Measurements from ENCODE around the gene ANKRD11.

Gene ANKRD11

GRCh38 chr16:89315791-89316581 is 174.4 kb downstream of the ANKRD11 start:
- no peak for TF ChIP-seq CTCF (IDR thresholded peaks at IDR 0.05; ENCODE audit: insufficient read depth, low read depth, low read length, missing control alignments)
- DNase-seq (ENCODE audit: low read depth): peak; percentile 79
- H3K4me3 ChIP-seq (ENCODE audit: low read depth, low read length): no peak overlapping the region

GRCh38 chr16:89315271-89315670 is 175.1 kb downstream of the ANKRD11 start:
- TF ChIP-seq CTCF (IDR thresholded peaks at IDR 0.05; ENCODE audit: insufficient read depth, low read depth, low read length, missing control alignments): no peak
- DNase-seq (ENCODE audit: low read depth): no peak
- H3K4me3 ChIP-seq (ENCODE audit: low read depth, low read length): no peak overlapping the region

DNA sequence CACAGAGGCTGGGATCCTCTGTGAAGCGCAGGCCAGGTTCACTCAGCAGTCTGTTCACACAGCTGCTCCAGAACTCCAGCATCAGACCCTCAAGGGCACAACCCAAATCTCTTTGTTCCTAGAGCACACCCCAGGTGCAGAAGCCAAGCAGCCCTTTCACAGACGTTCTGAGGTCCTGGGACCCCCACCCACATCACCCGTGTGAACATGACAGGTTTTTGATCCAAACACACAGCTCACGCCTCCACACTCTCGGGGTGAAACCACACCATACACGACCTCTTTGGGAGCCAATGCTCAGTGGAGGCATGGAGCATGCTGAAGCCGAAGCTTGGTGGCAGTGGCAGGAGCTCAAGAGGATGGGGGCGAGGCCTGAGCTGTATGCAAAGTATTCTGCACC is 175.5 kb downstream of the ANKRD11 start:
- no peak overlapping the region for H3K4me3 ChIP-seq (ENCODE audit: low read depth, low read length)
- no peak for TF ChIP-seq CTCF (IDR thresholded peaks at IDR 0.05; ENCODE audit: insufficient read depth, low read depth, low read length, missing control alignments)
- no peak for DNase-seq (ENCODE audit: low read depth)

- no peak for DNase-seq (ENCODE audit: low read depth)
- no peak overlapping the region for H3K4me3 ChIP-seq (ENCODE audit: low read depth, low read length)
- no peak for TF ChIP-seq CTCF (IDR thresholded peaks at IDR 0.05; ENCODE audit: insufficient read depth, low read depth, low read length, missing control alignments)
These were observed 176.0 kb downstream of the ANKRD11 start for GRCh38 chr16:89314357-89314756.

GRCh38 chr16:89313583-89313982 is 176.8 kb downstream of the ANKRD11 start:
- no peak for DNase-seq (ENCODE audit: low read depth)
- no peak for TF ChIP-seq CTCF (IDR thresholded peaks at IDR 0.05; ENCODE audit: insufficient read depth, low read depth, low read length, missing control alignments)

DNA sequence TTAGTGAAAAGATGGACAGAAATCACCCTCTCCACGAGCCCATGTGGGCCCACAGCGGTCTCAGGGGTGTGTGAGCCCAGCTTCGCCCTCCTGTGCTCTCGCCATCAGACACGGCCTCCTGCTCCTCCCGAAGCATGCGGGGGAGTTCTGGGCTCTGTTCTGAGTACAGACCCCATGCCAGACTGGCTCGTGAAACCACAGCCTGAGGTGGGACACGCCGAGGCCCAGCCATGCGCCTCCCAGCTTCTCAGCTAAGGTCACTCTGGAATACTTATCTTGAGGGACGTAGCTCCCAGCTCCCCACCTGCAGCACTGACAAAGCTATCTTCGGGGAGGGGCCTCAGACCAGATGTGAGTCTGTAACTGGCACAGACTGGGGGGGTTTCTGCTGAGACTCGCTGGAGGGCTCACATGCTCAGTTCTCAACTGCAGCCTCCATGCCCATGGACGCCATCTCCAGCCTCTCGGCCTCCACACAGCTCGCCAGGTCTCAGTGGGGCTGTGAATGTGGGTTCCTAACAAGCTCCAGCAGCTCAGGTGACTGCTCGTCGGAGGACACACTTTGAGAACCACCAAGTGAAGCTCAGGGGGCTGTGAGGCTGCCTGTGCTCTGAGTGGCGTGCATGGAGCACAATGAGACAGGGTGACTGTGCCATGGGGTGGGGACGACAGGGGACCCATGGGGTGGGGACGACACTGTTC is 177.6 kb downstream of the ANKRD11 start:
- no peak for DNase-seq (ENCODE audit: low read depth)
- no peak overlapping the region for H3K4me3 ChIP-seq (ENCODE audit: low read depth, low read length)
- no peak for TF ChIP-seq CTCF (IDR thresholded peaks at IDR 0.05; ENCODE audit: insufficient read depth, low read depth, low read length, missing control alignments)

More at GRCh38 chr16:89313583-89313982, 176.8 kb downstream of the ANKRD11 start:
- H3K4me3 ChIP-seq (ENCODE audit: low read depth, low read length): no peak overlapping the region
